Nephron (organoid): ENCODE measurements around the gene SNCA.

Experiments
- H3K27ac Mint-ChIP-seq, 3 experiments: 2 replicates each; pipeline ENCODE4 v1.8.0; 2020; ENCODE audit warnings: mixed read lengths in 3 of 3, mild to moderate bottlenecking in 2 of 3, moderate library complexity in 1 of 3
- H3K27me3 Mint-ChIP-seq: 2 replicates; pipeline ENCODE4 v1.8.0; 2021; ENCODE audit warnings: low read depth, mild to moderate bottlenecking, moderate library complexity, mixed read lengths
- H3K36me3 Mint-ChIP-seq: 2 replicates; pipeline ENCODE4 v1.8.0; 2020; ENCODE audit warnings: low read depth, mixed read lengths
- H3K4me1 Mint-ChIP-seq: 2 replicates; pipeline ENCODE4 v1.8.0; 2020; ENCODE audit warnings: mixed read lengths
- H3K4me3 Mint-ChIP-seq, 3 experiments: 2 replicates each; pipeline ENCODE4 v1.8.0; 2020; ENCODE audit warnings: mild to moderate bottlenecking in 3 of 3, mixed read lengths in 3 of 3, moderate library complexity in 2 of 3
- H3K9me3 Mint-ChIP-seq: 2 replicates; pipeline ENCODE4 v1.8.0; 2020; ENCODE audit warnings: mixed read lengths
- CTCF ChIP-seq, 3 experiments: fragments of 200-600 bp; sonication (generic); IDR thresholded peaks; one replicate each; pipeline ENCODE4 v1.5.0; 2021; ENCODE audit warnings: antibody characterized with exemption in 3 of 3; ENCODE audit not compliant: unreplicated experiment in 3 of 3

SNCA gene

GRCh38 chr4:89807441-89808140 is 29.4 kb downstream of the SNCA start:
- Mint-ChIP-seq H3K36me3 (peaks cover 22% of the 10 kb centered on the region), H3K27me3 (no peaks in the 10 kb centered on the region), H3K9me3 (no peaks in the 10 kb centered on the region), H3K4me3 (no peak overlapping the region), H3K27ac (no peak overlapping the region), H3K4me1 (no peaks in the 10 kb centered on the region)
- TF ChIP-seq CTCF (IDR thresholded peaks at IDR 0.05; ENCODE audit: unreplicated experiment in 3 of 3), result no peak

GRCh38 chr4:89805297-89805696 is 31.7 kb downstream of the SNCA start:
- no peak overlapping the region for H3K4me3 Mint-ChIP-seq
- no peak overlapping the region for H3K27ac Mint-ChIP-seq
- no peak for TF ChIP-seq CTCF (IDR thresholded peaks at IDR 0.05; ENCODE audit: unreplicated experiment in 3 of 3)
- H3K27me3 Mint-ChIP-seq, result no peaks in the 10 kb centered on the region
- no peaks in the 10 kb centered on the region for H3K9me3 Mint-ChIP-seq
- peaks cover 14% of the 10 kb centered on the region for H3K36me3 Mint-ChIP-seq
- no peaks in the 10 kb centered on the region for H3K4me1 Mint-ChIP-seq

- no peak overlapping the region for H3K4me3 Mint-ChIP-seq
- no peak for TF ChIP-seq CTCF (IDR thresholded peaks at IDR 0.05; ENCODE audit: unreplicated experiment in 3 of 3)
- no peaks in the 10 kb centered on the region for H3K9me3 Mint-ChIP-seq
- H3K4me1 Mint-ChIP-seq, result no peaks in the 10 kb centered on the region
- H3K27ac Mint-ChIP-seq, result no peak overlapping the region
- H3K36me3 Mint-ChIP-seq, result peaks cover 8% of the 10 kb centered on the region
- H3K27me3 Mint-ChIP-seq, result no peaks in the 10 kb centered on the region
Observed at GRCh38 chr4:89803915-89804314, 33.0 kb downstream of the SNCA start.

- H3K27me3 Mint-ChIP-seq, result no peaks in the 10 kb centered on the region
- H3K36me3 Mint-ChIP-seq, result peaks cover 4% of the 10 kb centered on the region
- no peaks in the 10 kb centered on the region for H3K9me3 Mint-ChIP-seq
- H3K27ac Mint-ChIP-seq, result no peak overlapping the region
- no peak for TF ChIP-seq CTCF (IDR thresholded peaks at IDR 0.05; ENCODE audit: unreplicated experiment in 3 of 3)
- no peak overlapping the region for H3K4me3 Mint-ChIP-seq
- no peaks in the 10 kb centered on the region for H3K4me1 Mint-ChIP-seq
Observed at GRCh38 chr4:89803036-89803435, 33.9 kb downstream of the SNCA start.

- Mint-ChIP-seq H3K27ac (no peak overlapping the region), H3K27me3 (no peaks in the 10 kb centered on the region), H3K9me3 (no peaks in the 10 kb centered on the region), H3K4me3 (no peak overlapping the region), H3K36me3 (peaks cover 4% of the 10 kb centered on the region), H3K4me1 (no peaks in the 10 kb centered on the region)
- TF ChIP-seq CTCF (IDR thresholded peaks at IDR 0.05; ENCODE audit: unreplicated experiment in 3 of 3), result no peak
Observed at GRCh38 chr4:89800527-89801103, 36.3 kb downstream of the SNCA start.

- TF ChIP-seq CTCF (IDR thresholded peaks at IDR 0.05; ENCODE audit: unreplicated experiment in 3 of 3), result no peak
- peaks cover 4% of the 10 kb centered on the region for H3K36me3 Mint-ChIP-seq
- H3K4me1 Mint-ChIP-seq, result no peaks in the 10 kb centered on the region
- no peaks in the 10 kb centered on the region for H3K9me3 Mint-ChIP-seq
- H3K4me3 Mint-ChIP-seq, result no peak overlapping the region
- no peaks in the 10 kb centered on the region for H3K27me3 Mint-ChIP-seq
- no peak overlapping the region for H3K27ac Mint-ChIP-seq
Observed at GRCh38 chr4:89800012-89800516, 36.9 kb downstream of the SNCA start.
